VCaP (cell line): ENCODE results near the gene PTPN4.
A peak's percentile ranks its signal among the peaks of the same experiment; 100 is the strongest.

Experiments
- H3K27ac ChIP-seq: fragments of 450-650 bp; 2 replicates; pipeline ENCODE4 v1.5.1; 2017
- TF ChIP-seq, protein P1 (sequence below): fragments of 450-650 bp; conservative IDR thresholded peaks from 2 replicates; pipeline ENCODE4 v1.5.1; 2017; ENCODE audit warnings: mild to moderate bottlenecking, moderate library complexity

The PTPN4 gene

GRCh38 chr2:119746836-119747686, 12.7 kb upstream of the PTPN4 start:
- TF ChIP-seq, protein P1, sequence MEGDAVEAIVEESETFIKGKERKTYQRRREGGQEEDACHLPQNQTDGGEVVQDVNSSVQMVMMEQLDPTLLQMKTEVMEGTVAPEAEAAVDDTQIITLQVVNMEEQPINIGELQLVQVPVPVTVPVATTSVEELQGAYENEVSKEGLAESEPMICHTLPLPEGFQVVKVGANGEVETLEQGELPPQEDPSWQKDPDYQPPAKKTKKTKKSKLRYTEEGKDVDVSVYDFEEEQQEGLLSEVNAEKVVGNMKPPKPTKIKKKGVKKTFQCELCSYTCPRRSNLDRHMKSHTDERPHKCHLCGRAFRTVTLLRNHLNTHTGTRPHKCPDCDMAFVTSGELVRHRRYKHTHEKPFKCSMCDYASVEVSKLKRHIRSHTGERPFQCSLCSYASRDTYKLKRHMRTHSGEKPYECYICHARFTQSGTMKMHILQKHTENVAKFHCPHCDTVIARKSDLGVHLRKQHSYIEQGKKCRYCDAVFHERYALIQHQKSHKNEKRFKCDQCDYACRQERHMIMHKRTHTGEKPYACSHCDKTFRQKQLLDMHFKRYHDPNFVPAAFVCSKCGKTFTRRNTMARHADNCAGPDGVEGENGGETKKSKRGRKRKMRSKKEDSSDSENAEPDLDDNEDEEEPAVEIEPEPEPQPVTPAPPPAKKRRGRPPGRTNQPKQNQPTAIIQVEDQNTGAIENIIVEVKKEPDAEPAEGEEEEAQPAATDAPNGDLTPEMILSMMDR, result no peak
- no peak overlapping the region for H3K27ac ChIP-seq

GRCh38 chr2:119748135-119748534, 11.6 kb upstream of the PTPN4 start:
- TF ChIP-seq, protein P1, result no peak
- H3K27ac ChIP-seq, result no peak overlapping the region

DNA sequence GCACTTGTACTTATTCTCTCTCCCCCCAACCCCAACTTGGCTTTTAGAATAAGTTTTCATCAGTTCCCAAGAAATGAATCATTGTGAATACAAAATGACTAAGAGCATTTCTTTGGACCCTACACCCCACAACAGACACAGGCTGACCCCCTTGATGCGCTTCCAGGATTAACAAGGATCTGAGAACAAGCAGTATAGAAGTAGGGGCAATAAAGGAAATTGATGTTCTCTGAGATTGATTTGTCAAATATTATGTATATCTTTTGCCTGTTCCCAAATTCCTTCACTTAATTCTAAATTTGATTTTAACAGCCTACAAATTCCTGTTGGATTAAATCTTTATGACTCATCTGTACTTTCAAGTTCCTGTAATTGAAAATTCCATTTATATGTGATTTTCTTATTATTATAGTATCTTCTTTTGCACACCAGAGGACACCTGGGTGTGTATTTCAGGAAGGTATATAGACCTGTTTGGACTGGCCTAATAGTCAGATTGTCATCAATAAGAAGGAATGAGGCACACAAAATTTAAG, 10.2 kb upstream of the PTPN4 start:
- no peak overlapping the region for H3K27ac ChIP-seq
- TF ChIP-seq, protein P1, result no peak

- H3K27ac ChIP-seq, result no peak overlapping the region
- TF ChIP-seq, protein P1, result no peak
Measured at GRCh38 chr2:119751706-119752105, 8.0 kb upstream of the PTPN4 start.

DNA sequence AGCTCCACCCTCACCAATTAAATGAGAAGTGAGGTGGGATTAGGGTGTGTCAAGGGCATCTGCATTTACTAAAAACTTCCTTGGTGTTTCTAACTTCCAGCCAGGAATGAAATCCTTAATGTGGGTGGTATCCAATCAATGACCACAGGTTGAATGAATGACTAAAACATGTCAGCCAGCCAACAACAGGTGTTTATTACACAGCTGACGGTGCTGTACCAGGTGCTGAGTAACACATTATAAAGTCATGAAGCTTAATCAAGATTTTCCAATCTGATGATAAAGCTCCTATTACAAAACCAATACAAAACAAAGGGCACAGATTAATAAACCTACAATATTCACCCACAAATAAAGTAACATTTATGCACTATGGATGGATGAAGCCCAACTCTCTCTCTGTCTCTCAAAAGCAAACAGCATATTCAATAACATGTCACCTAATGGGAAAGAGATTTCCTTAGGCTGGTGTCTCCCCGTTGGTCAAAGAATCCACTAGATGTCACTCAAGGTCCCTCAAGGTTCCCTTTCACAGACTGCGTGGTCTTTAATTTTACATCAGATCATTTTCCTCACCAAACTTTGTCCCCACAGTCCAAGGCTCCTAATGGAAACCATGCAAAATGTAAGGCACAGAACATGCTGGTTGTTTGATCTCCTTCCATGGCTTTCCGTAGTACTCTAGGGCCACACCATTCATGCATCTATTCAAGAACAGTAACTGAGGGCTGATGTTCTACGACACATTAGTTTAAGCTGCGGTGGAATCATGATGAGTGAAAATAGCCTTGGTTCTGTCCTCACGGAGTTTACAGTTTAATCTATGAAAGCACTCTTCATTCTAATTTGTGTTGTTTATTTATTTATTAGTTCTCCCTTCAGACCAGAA, 6.4 kb upstream of the PTPN4 start:
- H3K27ac ChIP-seq, result no peak overlapping the region
- TF ChIP-seq, protein P1, result peak; percentile 90

DNA sequence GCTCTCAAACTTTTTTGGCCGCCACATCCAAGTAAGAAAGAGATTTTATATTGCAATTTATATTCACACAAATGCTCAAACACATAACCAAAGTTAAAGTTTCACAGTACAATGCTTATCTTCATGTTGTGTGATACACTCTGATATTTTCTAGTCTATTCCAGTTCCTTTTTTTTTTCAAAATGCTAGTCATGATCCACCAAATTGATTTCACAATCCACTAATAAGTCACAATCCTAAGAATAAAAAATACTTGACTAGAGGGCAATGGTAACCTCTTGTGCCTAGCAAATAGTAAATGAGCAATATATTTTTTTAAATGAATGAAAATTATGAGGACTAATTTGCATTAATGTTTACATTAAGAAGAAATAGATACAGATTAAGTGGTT, 5.8 kb upstream of the PTPN4 start:
- TF ChIP-seq, protein P1, result no peak
- no peak overlapping the region for H3K27ac ChIP-seq

- H3K27ac ChIP-seq, result no peak overlapping the region
Measured at GRCh38 chr2:119755906-119756305, 3.8 kb upstream of the PTPN4 start.

More at GRCh38 chr2:119755906-119756305, 3.8 kb upstream of the PTPN4 start:
- TF ChIP-seq, protein P1, result no peak
